Mucosa of descending colon (tissue), 3 donors: ENCODE measurements around the gene KLF13. TPM values are rescaled to one million over a fixed set of nuclear protein-coding genes. Genes with fewer than 3 reads are reported as not detected.

Experiments
- ATAC-seq: fragments of 200-7000 bp; cut with Tn5 transposase; one replicate; pipeline ENCODE4 v1.9.1; 2020; ENCODE audit warnings: mild to moderate bottlenecking, moderate library complexity
- DNase-seq, 3 donors: peaks; one replicate each; pipeline ENCODE4 v3.0.0-alpha.2; 2020
- H3K36me3 ChIP-seq: fragments of 200-600 bp; one replicate; pipeline ENCODE4 v1.8.0; 2021; ENCODE audit warnings: low read depth, mild to moderate bottlenecking
- H3K4me1 ChIP-seq: fragments of 200-600 bp; one replicate; pipeline ENCODE4 v1.8.0; 2021; ENCODE audit warnings: low read depth, mild to moderate bottlenecking
- H3K4me3 ChIP-seq: fragments of 200-600 bp; one replicate; pipeline ENCODE4 v1.8.0; 2021; ENCODE audit warnings: mild to moderate bottlenecking
- H3K9me3 ChIP-seq: fragments of 200-600 bp; one replicate; pipeline ENCODE4 v1.8.0; 2021; ENCODE audit warnings: mild to moderate bottlenecking
- intact Hi-C, 2 donors: fragments of 100-400 bp; cut with DNase I in 1 of 2; cut with micrococcal nuclease in 1 of 2; formaldehyde crosslinking; loops; one replicate each; pipeline versions ENCODE4 v1.11.0 to v1.11.1; 2022; cut with DNase I, micrococcal nuclease
- total RNA-seq, 3 donors: library from RNA; stranded (reverse); fragmentation: NEBNext Ultra II Directional in 2 of 3; extraction: Animal tissue kit (Norgen Biotek cat#: 25700) in 2 of 3; gene quantifications; one replicate each; pipeline versions ENCODE4 v1.2.1 to v1.2.4, GENCODE V29; 2021 to 2023
- TF ChIP-seq, protein P1 (sequence below): fragments of 200-600 bp; IDR thresholded peaks from one replicate; pipeline ENCODE4 v1.8.0; 2022; ENCODE audit warnings: antibody characterized with exemption, mild to moderate bottlenecking
- donor health status: DM: no; HTN: no; CAD: no; lungs with moderate emphysema.
- donor health status: DM: no; HTN: no; CAD: no.
- donor health status: DM: no; HTN: yes; CAD: no.

The KLF13 gene
- total RNA-seq, 3 donors from 2014 or later: 72.4 to 107 (median 91.2) TPM

DNA sequence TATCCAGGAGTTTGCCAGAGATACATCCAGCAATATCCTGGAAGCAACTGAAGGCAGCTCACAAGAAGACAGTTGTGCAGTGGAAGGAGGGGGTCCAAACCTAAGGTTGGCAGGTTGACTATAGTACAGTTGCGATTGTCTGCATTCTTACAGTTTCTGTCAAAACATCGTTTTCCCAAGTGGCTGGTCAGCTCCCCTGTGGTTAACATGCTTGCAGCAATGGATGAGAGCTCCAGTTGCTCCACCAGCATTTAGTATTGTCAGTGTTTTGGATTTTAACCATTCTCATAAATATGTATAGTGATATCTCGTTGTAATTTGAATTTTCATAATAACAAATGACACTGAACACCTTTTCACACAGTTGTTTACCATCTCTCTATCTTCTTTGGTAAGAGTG, 31.5 kb downstream of the KLF13 start:
- no peak for DNase-seq
- ATAC-seq: no peak
- intact Hi-C loops: no loop called here
- no peak overlapping the region for H3K4me3 ChIP-seq
- no peaks in the 10 kb centered on the region for H3K36me3 ChIP-seq
- no peaks in the 10 kb centered on the region for H3K9me3 ChIP-seq
- peaks cover 94% of the 10 kb centered on the region for H3K4me1 ChIP-seq
- TF ChIP-seq, protein P1, sequence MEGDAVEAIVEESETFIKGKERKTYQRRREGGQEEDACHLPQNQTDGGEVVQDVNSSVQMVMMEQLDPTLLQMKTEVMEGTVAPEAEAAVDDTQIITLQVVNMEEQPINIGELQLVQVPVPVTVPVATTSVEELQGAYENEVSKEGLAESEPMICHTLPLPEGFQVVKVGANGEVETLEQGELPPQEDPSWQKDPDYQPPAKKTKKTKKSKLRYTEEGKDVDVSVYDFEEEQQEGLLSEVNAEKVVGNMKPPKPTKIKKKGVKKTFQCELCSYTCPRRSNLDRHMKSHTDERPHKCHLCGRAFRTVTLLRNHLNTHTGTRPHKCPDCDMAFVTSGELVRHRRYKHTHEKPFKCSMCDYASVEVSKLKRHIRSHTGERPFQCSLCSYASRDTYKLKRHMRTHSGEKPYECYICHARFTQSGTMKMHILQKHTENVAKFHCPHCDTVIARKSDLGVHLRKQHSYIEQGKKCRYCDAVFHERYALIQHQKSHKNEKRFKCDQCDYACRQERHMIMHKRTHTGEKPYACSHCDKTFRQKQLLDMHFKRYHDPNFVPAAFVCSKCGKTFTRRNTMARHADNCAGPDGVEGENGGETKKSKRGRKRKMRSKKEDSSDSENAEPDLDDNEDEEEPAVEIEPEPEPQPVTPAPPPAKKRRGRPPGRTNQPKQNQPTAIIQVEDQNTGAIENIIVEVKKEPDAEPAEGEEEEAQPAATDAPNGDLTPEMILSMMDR: no peak

DNA sequence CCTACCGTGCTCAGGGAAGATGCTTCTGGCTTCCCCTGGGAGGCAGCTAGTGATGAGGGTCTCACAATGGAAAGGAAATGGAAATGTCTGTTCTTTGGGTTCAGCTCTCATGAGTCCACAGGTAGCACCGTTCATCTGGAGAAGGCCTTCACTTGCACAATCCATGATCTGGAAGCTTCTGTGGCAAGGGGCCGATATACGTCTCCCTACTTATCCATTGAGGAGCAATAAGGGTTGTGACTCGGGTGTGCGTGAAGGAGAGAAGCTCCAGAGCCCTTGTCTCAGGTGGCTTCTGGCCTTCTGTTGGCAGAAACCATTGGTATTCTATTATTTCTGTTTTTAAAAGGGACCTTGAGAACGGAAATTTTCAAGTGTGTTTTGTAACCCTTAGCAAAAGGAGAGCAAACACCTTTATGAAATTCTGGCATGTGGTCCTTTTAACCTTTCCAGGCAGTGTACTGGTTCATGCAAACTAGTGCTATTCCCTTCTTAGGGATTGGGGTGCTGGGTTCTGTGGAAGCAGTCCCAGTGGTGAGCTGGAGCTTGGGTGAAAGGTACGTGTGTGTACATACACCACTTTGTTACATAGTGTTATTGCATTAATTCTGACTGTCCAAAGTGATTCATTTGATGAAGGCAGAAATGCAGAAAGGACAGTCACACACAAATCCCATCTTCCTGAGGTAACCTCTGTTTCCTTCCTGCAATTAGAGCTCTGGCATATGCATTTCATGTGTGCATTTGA, 32.5 kb downstream of the KLF13 start:
- Histone ChIP-seq H3K9me3 (no peaks in the 10 kb centered on the region), H3K4me1 (peaks cover 94% of the 10 kb centered on the region), H3K4me3 (no peak overlapping the region), H3K36me3 (no peaks in the 10 kb centered on the region)
- intact Hi-C loops: no loop called here
- no peak for ATAC-seq
- DNase-seq: no peak
- TF ChIP-seq, protein P1: no peak

DNA sequence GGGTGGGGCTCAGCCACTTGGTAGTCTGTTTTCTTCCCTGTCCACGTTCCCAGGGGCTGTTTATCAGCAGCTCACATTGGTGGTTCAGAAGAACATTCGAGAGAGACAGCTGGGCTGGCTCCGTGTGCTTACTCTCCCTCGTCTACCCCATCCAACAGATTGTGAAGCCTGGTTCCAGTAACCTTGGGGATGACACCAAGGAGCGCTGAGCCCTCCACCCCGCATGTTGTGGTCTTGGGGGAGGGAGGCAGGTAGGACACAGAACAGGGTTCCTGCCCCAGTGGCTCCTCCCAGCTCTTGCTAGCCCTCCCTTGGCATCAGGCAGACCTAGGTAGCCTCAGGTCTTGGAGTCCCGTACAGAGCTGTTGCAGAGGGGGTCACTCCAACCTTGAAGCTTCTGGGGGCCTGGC, 33.1 kb downstream of the KLF13 start:
- ATAC-seq (peak; percentile 49), DNase-seq (peak in 2 of 3 donors; percentile 57 to 69)
- Histone ChIP-seq H3K9me3 (no peaks in the 10 kb centered on the region), H3K4me3 (no peak overlapping the region), H3K4me1 (peaks cover 94% of the 10 kb centered on the region), H3K36me3 (no peaks in the 10 kb centered on the region)
- intact Hi-C loops: no loop called here
- TF ChIP-seq, protein P1: no peak

DNA sequence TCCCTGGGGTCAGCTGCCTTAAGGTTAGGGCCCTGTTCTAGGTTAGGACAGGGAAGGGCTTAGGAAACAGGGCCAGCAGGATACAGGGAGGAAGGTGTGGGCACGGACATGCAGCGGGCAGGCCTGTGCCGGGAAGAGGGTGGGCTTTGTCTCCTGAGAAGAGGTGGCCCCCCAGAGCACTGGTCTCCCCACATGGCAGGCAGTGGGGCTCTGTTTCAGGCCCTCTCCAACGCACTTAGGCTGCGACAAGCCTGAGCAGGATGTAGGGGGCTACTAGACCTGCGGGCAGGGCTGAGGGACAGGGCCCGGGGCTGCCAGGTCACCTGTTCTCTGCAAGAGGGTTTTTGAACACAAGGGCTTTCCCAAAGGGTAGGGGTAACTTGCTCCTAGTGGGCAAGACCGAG, 33.5 kb downstream of the KLF13 start:
- Histone ChIP-seq H3K36me3 (no peaks in the 10 kb centered on the region), H3K4me3 (no peak overlapping the region), H3K4me1 (peaks cover 94% of the 10 kb centered on the region), H3K9me3 (no peaks in the 10 kb centered on the region)
- TF ChIP-seq, protein P1: no peak
- DNase-seq: peak in 1 of 3 donors; percentile 57
- no peak for ATAC-seq
- intact Hi-C loops: no loop called here

DNA sequence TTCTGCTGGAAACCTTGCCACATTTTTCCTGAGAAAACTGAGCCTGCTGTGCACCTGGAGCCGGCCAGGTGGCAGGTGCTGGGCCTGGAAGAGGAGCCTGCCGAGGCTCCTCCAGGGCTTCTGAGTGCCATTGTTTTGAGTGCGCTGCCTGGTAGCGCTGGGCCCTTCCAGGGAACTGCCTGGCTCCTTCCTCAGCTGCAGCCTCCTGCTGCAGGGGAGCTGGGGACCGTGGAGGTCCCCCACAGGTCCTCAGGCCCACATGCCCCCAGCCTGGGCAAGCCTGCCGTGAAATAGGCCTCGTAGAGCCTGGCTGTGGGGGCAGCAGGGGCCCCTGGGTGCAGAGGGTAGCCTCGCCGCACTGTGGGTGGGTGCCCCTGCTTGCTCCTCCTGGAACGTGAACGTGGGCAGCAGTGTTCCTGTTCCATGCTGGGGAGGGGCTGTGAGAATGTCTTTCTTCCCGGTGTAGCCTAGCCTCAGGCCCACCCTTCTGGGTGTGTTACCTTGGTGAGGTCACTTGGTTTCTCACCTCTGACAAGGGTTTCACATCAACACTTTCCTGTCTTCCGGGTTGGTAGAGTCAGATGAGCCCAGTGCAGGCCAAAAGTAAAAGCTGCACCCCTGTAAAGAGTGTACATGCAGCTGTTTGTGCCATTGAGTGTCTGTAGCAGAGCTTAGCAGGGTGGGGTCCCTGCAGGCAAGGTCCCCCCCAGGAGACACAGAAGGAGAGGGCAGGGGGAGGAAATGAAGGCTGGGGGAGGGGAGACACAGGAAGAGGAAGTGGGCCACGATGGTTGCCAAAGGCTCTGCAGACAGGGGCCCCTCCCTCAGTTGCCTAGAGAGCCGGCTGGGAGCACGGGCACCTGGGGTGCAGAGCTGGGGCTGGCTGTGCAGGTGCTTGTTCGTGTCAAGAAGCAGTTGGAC, 34.5 kb downstream of the KLF13 start:
- no peaks in the 10 kb centered on the region for H3K36me3 ChIP-seq
- TF ChIP-seq, protein P1: no peak
- H3K4me1 ChIP-seq: peaks cover 95% of the 10 kb centered on the region
- no peaks in the 10 kb centered on the region for H3K9me3 ChIP-seq
- ATAC-seq (peak; percentile 72), DNase-seq (peak; percentile 78 to 90 (median 79))
- intact Hi-C loops: no loop called here
- H3K4me3 ChIP-seq: no peak overlapping the region
